Adrenal gland (tissue), 12 donors: ENCODE data around the gene RXRB. TPM values are rescaled to one million over a fixed set of nuclear protein-coding genes. Genes with fewer than 3 reads are reported as not detected.
A peak's percentile ranks its signal among the peaks of the same experiment; 100 is the strongest.
"Not testable (repeated sequence)": the region's sequence is repeated elsewhere in the genome, so short reads cannot be mapped to it uniquely, and the experiment has no call there.

Source experiments
- DNase-seq, 7 donors: peaks; one replicate each; pipeline ENCODE4 v3.0.0-alpha.2; 2019 to 2020
- H3K27ac ChIP-seq, 5 donors: fragments of 200-600 bp; sonication (generic) in 4 of 5; 1 replicate in 3 of 5; 2 replicates in 2 of 5; pipeline versions ENCODE4 v1.5.1 to v1.8.0; 2016 to 2020; ENCODE audit warnings: mild to moderate bottlenecking in 1 of 5
- H3K27me3 ChIP-seq: fragments of 200-600 bp; 2 replicates; pipeline ENCODE4 v1.8.0; 2021
- H3K36me3 ChIP-seq, 2 donors: fragments of 200-600 bp; replicated peaks in 1 of 2; 1 replicate in 1 of 2; 2 replicates in 1 of 2; pipeline versions ENCODE4 v1.5.1 to v1.8.0; 2018 to 2022
- H3K4me1 ChIP-seq, 2 donors: fragments of 200-600 bp; replicated peaks in 1 of 2; 1 replicate in 1 of 2; 2 replicates in 1 of 2; pipeline versions ENCODE4 v1.5.1 to v1.8.0; 2018 to 2021
- H3K4me3 ChIP-seq, 4 donors: fragments of 200-600 bp; sonication (generic) in 3 of 4; one replicate each; pipeline ENCODE4 v1.5.1; 2016 to 2018
- H3K9me3 ChIP-seq, 3 donors: fragments of 200-600 bp; sonication (generic) in 1 of 3; replicated peaks in 1 of 3; 1 replicate in 2 of 3; 2 replicates in 1 of 3; pipeline versions ENCODE4 v1.5.1 to v1.8.0; 2016 to 2021
- CTCF ChIP-seq, 6 experiments: fragments of 450-650 bp in 4 of 6; fragments of 200-600 bp in 2 of 6; sonication (generic) in 1 of 6; IDR thresholded peaks; 1 replicate in 5 of 6; 2 replicates in 1 of 6; pipeline versions ENCODE4 v1.5.1 to v1.8.0; 2016 to 2021; ENCODE audit warnings: antibody characterized with exemption in 6 of 6, mild to moderate bottlenecking in 2 of 6, moderate library complexity in 1 of 6
- POLR2A ChIP-seq, 2 donors: fragments of 450-650 bp; IDR thresholded peaks; one replicate each; pipeline ENCODE4 v1.6.1; 2017; ENCODE audit warnings: antibody characterized with exemption in 2 of 2, mild to moderate bottlenecking in 2 of 2, moderate library complexity in 1 of 2
- WGBS, 4 donors: extraction: QIAGEN DNeasy Blood & Tissue Kit in 2 of 4; methylation state at CpG; one replicate each; pipeline versions ENCODE4 v1.1.5 to v1.1.7; 2013 to 2017; 5-methylcytosine and 5-hydroxymethylcytosine counted together
- intact Hi-C, 2 donors: fragments of 100-400 bp; cut with DNase I; formaldehyde crosslinking; loops; one replicate each; pipeline versions ENCODE4 v1.14.1 to v1.15.0; 2022 to 2023
- polyA plus RNA-seq, 3 donors: library from polyadenylated mRNA; stranded (reverse); fragments of 200-250 nt in 2 of 3; fragments of 350-450 nt in 1 of 3; fragmentation: Illumina TruSeq in 1 of 3; extraction: RNeasy Lipid Tissue Mini Kit (QIAGEN cat#74804) in 1 of 3; gene quantifications; one replicate each; pipeline ENCODE4 v1.2.3, GENCODE V29; 2013 to 2014
- total RNA-seq, 9 donors: library from RNA; depleted of rRNA in 4 of 9; stranded (reverse); fragments of >200 nt in 4 of 9; fragments of 120-200 nt in 1 of 9; fragmentation: NEBNext Ultra II Directional in 1 of 9; extraction: Animal tissue kit (Norgen Biotek cat#: 25700) in 1 of 9; gene quantifications; one replicate each; pipeline versions ENCODE4 v1.1.0 to v1.2.4, GENCODE V29; 2013 to 2023
- donor health status: healthy with polysubstance abuse.
- donor health status: Bipolar disorder and iron deficiency.
- donor health status: DM: yes; HTN: yes; CAD: no.
- donor health status: DM: no; HTN: no; CAD: no.
- donor health status: DM: no; HTN: no; CAD: no.
- donor health status: DM: yes; HTN: yes; CAD: no.

The RXRB gene
- total and polyA plus RNA-seq, 12 donors = 15.8 to 75.9 (median 33.2) TPM

- Histone ChIP-seq H3K4me1 (peaks cover 0 to 3% of the 10 kb centered on the region in 2 donors), H3K27me3 (peaks cover 15% of the 10 kb centered on the region), H3K4me3 (no peak overlapping the region), H3K9me3 (no peaks in the 10 kb centered on the region), H3K27ac (no peak overlapping the region), H3K36me3 (no peaks in the 10 kb centered on the region)
- WGBS, 4 donors = 26 to 43% (median 37%) methylated on average over 6 of the region's 6 CpGs
- intact Hi-C loops = no loop called here
- TF ChIP-seq POLR2A (IDR thresholded peaks at IDR 0.05) (no peak), CTCF (IDR thresholded peaks at IDR 0.05) (no peak)
- no peak for DNase-seq
Observed at GRCh38 chr6:33235221-33235634, 34.8 kb upstream of the RXRB start.

GRCh38 chr6:33226503-33227120 lies 26.1 kb upstream of the RXRB start:
- H3K9me3 ChIP-seq, DNase-seq, H3K4me3 ChIP-seq, H3K4me1 ChIP-seq, H3K27ac ChIP-seq, intact Hi-C loops, H3K36me3 ChIP-seq: not testable (repeated sequence)
- peaks cover 18% of the 10 kb centered on the region for H3K27me3 ChIP-seq
- 44 to 51% (median 47%) methylated on average over 14 of the region's 14 CpGs for WGBS, 4 donors

- intact Hi-C loops = no loop called here
- peak in 1 of 7 donors; percentile 2 for DNase-seq
- Histone ChIP-seq H3K4me1 (peaks cover 3 to 7% of the 10 kb centered on the region in 2 donors), H3K9me3 (no peaks in the 10 kb centered on the region), H3K4me3 (no peak overlapping the region), H3K27me3 (peaks cover 9% of the 10 kb centered on the region), H3K36me3 (no peaks in the 10 kb centered on the region), H3K27ac (no peak overlapping the region)
- WGBS, 4 donors = 58 to 69% (median 65%) methylated on average over 3 of the region's 3 CpGs
- TF ChIP-seq POLR2A (IDR thresholded peaks at IDR 0.05) (no peak), CTCF (IDR thresholded peaks at IDR 0.05) (no peak)
Observed at GRCh38 chr6:33217681-33218080, 17.2 kb upstream of the RXRB start.

GRCh38 chr6:33217246-33217645 lies 16.8 kb upstream of the RXRB start:
- peaks cover 3 to 9% of the 10 kb centered on the region in 2 donors for H3K4me1 ChIP-seq
- no peak for DNase-seq
- no peaks in the 10 kb centered on the region for H3K9me3 ChIP-seq
- H3K36me3 ChIP-seq = no peaks in the 10 kb centered on the region
- no peak overlapping the region for H3K27ac ChIP-seq
- intact Hi-C loops = no loop called here
- WGBS, 4 donors = 84 to 92% (median 88%) methylated on average over 6 of the region's 6 CpGs
- peaks cover 9% of the 10 kb centered on the region for H3K27me3 ChIP-seq
- no peak overlapping the region for H3K4me3 ChIP-seq
- TF ChIP-seq POLR2A (IDR thresholded peaks at IDR 0.05) = no peak
- no peak for TF ChIP-seq CTCF (IDR thresholded peaks at IDR 0.05)

GRCh38 chr6:33216117-33216649 lies 15.7 kb upstream of the RXRB start:
- DNase-seq = no peak
- WGBS, 4 donors = 90 to 100% (median 90%) methylated on average over 1 to 4 of the region's 4 CpGs; no CpG with 5 or more reads in 1 of the 4 donors

More at GRCh38 chr6:33216117-33216649, 15.7 kb upstream of the RXRB start:
- Histone ChIP-seq H3K9me3 (no peaks in the 10 kb centered on the region), H3K27me3 (peaks cover 9% of the 10 kb centered on the region), H3K4me3 (no peak overlapping the region), H3K36me3 (no peaks in the 10 kb centered on the region), H3K27ac (no peak overlapping the region), H3K4me1 (peaks cover 3 to 9% of the 10 kb centered on the region in 2 donors)
- intact Hi-C loops = no loop called here
- no peak for TF ChIP-seq POLR2A (IDR thresholded peaks at IDR 0.05)
- no peak for TF ChIP-seq CTCF (IDR thresholded peaks at IDR 0.05)
